C4-2B (cell line): ENCODE measurements around the gene LACTB.

Experiments
- CTCF ChIP-seq: fragments of 450-650 bp; conservative IDR thresholded peaks from 2 replicates; pipeline ENCODE4 v1.5.1; 2017; ENCODE audit warnings: mild to moderate bottlenecking
- ZFX ChIP-seq: fragments of 450-650 bp; IDR thresholded peaks from 2 replicates; pipeline ENCODE4 v1.6.1; 2017

- TF ChIP-seq CTCF, result no peak
- TF ChIP-seq ZFX, result no peak
These were observed 27.1 kb upstream of the LACTB start for GRCh38 chr15:63094495-63094931.
